K562 (cell line): ENCODE results near the gene F12. TPM values are rescaled to one million over a fixed set of nuclear protein-coding genes. Genes with fewer than 3 reads are reported as not detected.
A peak's percentile ranks its signal among the peaks of the same experiment; 100 is the strongest.

Source experiments
- ATAC-seq: fragments of 200-7000 bp; cut with Tn5 transposase; 3 replicates; pipeline ENCODE4 v1.9.1; 2020; ENCODE audit warnings: moderate library complexity
- BruUV-seq: library from RNA; stranded (reverse); fragments of 400-500 nt; replicated peaks from 2 replicates; lab custom pipeline; 2021; lab: Mats Ljungman, UMichigan
- CTCF ChIA-PET: fragments of 300-600 bp; formaldehyde crosslinking; extraction: SDS; loops from one replicate; lab custom pipeline; 2021; ENCODE audit warnings: low intra/inter-chr PET ratio; lab: Yijun Ruan, JAX
- POLR2A ChIA-PET: fragments of 300-600, 350-650 bp; sonication (Branson Sonifier 250); formaldehyde crosslinking; extraction: SDS; loops from one replicate; lab custom pipeline; 2021; ENCODE audit warnings: antibody characterized with exemption, inconsistent platforms; lab: Yijun Ruan, JAX
- DNase-seq, 4 experiments: peaks; one replicate each; pipeline versions ENCODE4 v3.0.0 to v3.0.0-alpha.2; 2011 to 2018; ENCODE audit warnings: low spot score in 3 of 4, mixed read lengths in 3 of 4; ENCODE audit errors: extremely low read depth in 1 of 4
- FAIRE-seq: peaks from 2 replicates; lab custom pipeline; 2011; peaks lifted over from hg19 to GRCh38; lab: Jason Lieb, UNC
- H2AFZ ChIP-seq: 2 replicates; pipeline ENCODE4 v1.6.0; 2011; ENCODE audit warnings: low read depth, low read length, control low read depth, inconsistent platforms
- H3K27ac ChIP-seq: fragments of 200-600 bp; 3 replicates; pipeline ENCODE4 v1.8.0; 2011; ENCODE audit warnings: low read depth, mild to moderate bottlenecking, control low read depth, inconsistent platforms, low read length, moderate library complexity, mixed read lengths; ENCODE audit errors: extremely low read depth
- H3K27me3 ChIP-seq, 2 experiments: fragments of 300-600 bp in 1 of 2; 2 replicates in 1 of 2; 3 replicates in 1 of 2; pipeline versions ENCODE4 v1.6.0 to v1.8.0; 2011; ENCODE audit warnings: inconsistent platforms in 2 of 2, low read length in 2 of 2, mild to moderate bottlenecking in 1 of 2, mixed read lengths in 1 of 2, moderate library complexity in 1 of 2; ENCODE audit not compliant: control insufficient read depth in 2 of 2, insufficient read depth in 2 of 2
- H3K36me3 ChIP-seq: fragments of 300-600 bp; 3 replicates; pipeline ENCODE4 v1.8.0; 2011; ENCODE audit warnings: mild to moderate bottlenecking, low read length, inconsistent platforms; ENCODE audit not compliant: control insufficient read depth, insufficient read depth
- H3K4me1 ChIP-seq, 2 experiments: fragments of 200-600 bp in 1 of 2; replicated peaks in 1 of 2; 2 replicates in 1 of 2; 3 replicates in 1 of 2; pipeline versions ENCODE4 v1.5.1 to v1.8.0; 2011; ENCODE audit warnings: inconsistent platforms in 2 of 2, low read length in 2 of 2, mild to moderate bottlenecking in 1 of 2, mixed read lengths in 1 of 2, moderate library complexity in 1 of 2; ENCODE audit not compliant: control insufficient read depth in 2 of 2, insufficient read depth in 2 of 2
- H3K4me2 ChIP-seq: 2 replicates; pipeline ENCODE4 v1.6.1; 2011; ENCODE audit warnings: low read length, control low read depth, inconsistent platforms, mixed read lengths; ENCODE audit not compliant: insufficient read depth
- H3K4me3 ChIP-seq: fragments of 200-600 bp; sonication (generic), shearing (Covaris generic); 2 replicates; pipeline ENCODE4 v1.5.1; 2016; ENCODE audit warnings: control low read depth, inconsistent platforms
- H3K79me2 ChIP-seq: fragments of 200-600 bp; 3 replicates; pipeline ENCODE4 v1.8.0; 2011; ENCODE audit warnings: low read length, inconsistent platforms; ENCODE audit not compliant: control insufficient read depth, insufficient read depth
- H3K9ac ChIP-seq, 2 experiments: 2 replicates each; pipeline versions ENCODE4 v1.6.0 to v1.6.1; 2011; ENCODE audit warnings: low read depth in 2 of 2, low read length in 2 of 2, control low read depth in 1 of 2, inconsistent platforms in 1 of 2, mild to moderate bottlenecking in 1 of 2, mixed read lengths in 1 of 2; ENCODE audit not compliant: insufficient read depth in 1 of 2
- H3K9me1 ChIP-seq: one replicate; pipeline ENCODE4 v1.6.0; 2011; ENCODE audit warnings: inconsistent platforms, mild to moderate bottlenecking, low read length, moderate library complexity; ENCODE audit not compliant: control insufficient read depth, insufficient read depth
- H3K9me3 ChIP-seq: replicated peaks from 2 replicates; pipeline ENCODE4 v1.5.1; 2011; ENCODE audit warnings: low read depth, low read length, inconsistent platforms; ENCODE audit not compliant: control insufficient read depth, insufficient read depth
- H4K20me1 ChIP-seq: replicated peaks from 2 replicates; pipeline ENCODE4 v1.6.1; 2011; ENCODE audit warnings: low read length, inconsistent platforms, mixed read lengths; ENCODE audit not compliant: control insufficient read depth, insufficient read depth
- CREB1 ChIP-seq, 2 experiments: sonication (generic) in 1 of 2; formaldehyde crosslinking in 1 of 2; IDR thresholded peaks; 2 replicates each; pipeline versions ENCODE4 v1.6.1 to v1.8.0; 2012 to 2022; ENCODE audit warnings: inconsistent platforms in 1 of 2, mild to moderate bottlenecking in 1 of 2, missing genetic modification reagents in 1 of 2, moderate library complexity in 1 of 2
- NEUROD1 ChIP-seq: fragments of 150-350 bp; IDR thresholded peaks from 2 replicates; pipeline ENCODE4 v1.6.1; 2014; ENCODE audit warnings: borderline replicate concordance, low read length, low read depth; ENCODE audit not compliant: partially characterized antibody
- NFIC ChIP-seq: fragments of 450-650 bp; IDR thresholded peaks from 2 replicates; pipeline ENCODE4 v1.6.1; 2017; ENCODE audit warnings: mild to moderate bottlenecking, inconsistent platforms
- RBFOX2 ChIP-seq: fragments of 200-400 bp; formaldehyde crosslinking; IDR thresholded peaks from 2 replicates; pipeline ENCODE4 v1.6.1; 2017; ENCODE audit warnings: low read depth, mild to moderate bottlenecking, low read length, moderate library complexity
- WGBS: fragments of 100-300 bp; shearing (Covaris generic); methylation state at CpG from one replicate; pipeline ENCODE4 v1.1.6; 2016; ENCODE audit warnings: low coverage, mixed read lengths; ENCODE audit not compliant: insufficient coverage; ENCODE audit errors: missing lambda C conversion rate; 5-methylcytosine and 5-hydroxymethylcytosine counted together
- in situ Hi-C: fragments of 300-500 bp; cut with MboI; formaldehyde crosslinking; loops from 4 replicates; pipeline ENCODE4 v1.15.0; 2018; ENCODE audit warnings: inconsistent platforms, mixed read lengths
- intact Hi-C: fragments of 100-400 bp; cut with micrococcal nuclease; formaldehyde crosslinking; loops from 2 replicates; pipeline ENCODE4 v1.14.2; 2022
- polyA plus RNA-seq, 8 experiments: library from polyadenylated mRNA; depleted of rRNA in 4 of 8; stranded (reverse) in 5 of 8; unstranded in 3 of 8; fragments of >200 nt; fragmentation: Nextera tagmentation in 2 of 8; fragmentation: Illumina TruSeq in 1 of 8; extraction: Ambion mirVana in 2 of 8; extraction: Trizol in 1 of 8; gene quantifications; 2 replicates each; pipeline versions ENCODE4 v1.2.1 to v1.2.3, GENCODE V29; 2011 to 2014; ENCODE audit warnings: inconsistent platforms in 1 of 8, missing spikeins in 1 of 8
- total RNA-seq, 7 experiments: library from RNA; depleted of rRNA in 6 of 7; stranded (reverse); fragments of >200 nt in 6 of 7; fragmentation: Illumina TruSeq in 2 of 7; extraction: Trizol in 2 of 7; gene quantifications; 2 replicates each; pipeline versions ENCODE4 v1.2.1 to v1.2.3, GENCODE V29; 2011 to 2021; ENCODE audit warnings: low replicate concordance in 1 of 7

The F12 gene
- total and polyA plus RNA-seq, 9 of the 15 experiments (the other 6 are each of a cell fraction or from before 2014, with no cell fraction given) = 0.59 to 18.3 (median 3.6) TPM

GRCh38 chr5:177456591-177456964, 47.2 kb upstream of the F12 start:
- ChIA-PET POLR2A (interaction anchor here (0.9 to 1.2 kb wide), 3 partner anchors 10 to 30 kb away, joined by 5 to 10 read pairs (median 5); partner anchors contain the start of genes GRK6 and PRR7), CTCF (interaction anchor here (0.5 to 6.2 kb wide), 9 partner anchors 34 to 335 kb away, joined by 3 to 107 read pairs (median 4); partner anchors contain the start of gene MXD3)
- Histone ChIP-seq H3K4me3 (no peak overlapping the region), H3K36me3 (peaks cover 38% of the 10 kb centered on the region; the same call in 1 of the 3 replicates), H3K9me3 (no peaks in the 10 kb centered on the region), H3K27me3 (no peaks in the 10 kb centered on the region), H3K9me1 (peaks cover 3% of the 10 kb centered on the region), H3K79me2 (peaks cover 10% of the 10 kb centered on the region; the same call in 2 of the 3 replicates), H3K9ac (peak overlapping the region in 1 of 2 experiments; percentile 41; a peak in 1 of 4 replicates), H3K27ac (no peak overlapping the region), H3K4me1 (peaks cover 0 to 63% of the 10 kb centered on the region in 2 experiments; a peak in 3 of 5 replicates), H2AFZ (no peak overlapping the region), H3K4me2 (no peak overlapping the region), H4K20me1 (peaks cover 16% of the 10 kb centered on the region; the same call in 1 of the 2 replicates)
- in situ Hi-C loops = loop anchor here (10.0 kb wide), 1 partner anchor 342 kb away; no protein-coding TSS in a partner anchor
- intact Hi-C loops = loop anchor here (1.0 to 2.0 kb wide), 2 partner anchors 41 to 144 kb away; partner anchors contain the start of gene PDLIM7
- ATAC-seq (no peak), DNase-seq (no peak), FAIRE-seq (no peak)
- peak; percentile 1 for TF ChIP-seq NEUROD1
- TF ChIP-seq RBFOX2 = no peak
- no peak for TF ChIP-seq CREB1 (IDR thresholded peaks at IDR 0.05)
- 0 out of 2 replicates have a peak, but pooled peaks have one; percentile 2 for TF ChIP-seq CREB1 (CRISPR knock-in tag; IDR thresholded peaks at IDR 0.05)
- TF ChIP-seq NFIC = no peak
- BruUV-seq = no TSS peak
- 30% methylated on average over 6 of the region's 12 CpGs for WGBS
